Measurements from ENCODE around the gene HNRNPF.

- no peak for TF ChIP-seq TCF7L2 (IDR thresholded peaks at IDR 0.05; ENCODE audit: borderline replicate concordance, extremely low read depth, insufficient read depth, insufficient read length)
- TF ChIP-seq CTCF (IDR thresholded peaks at IDR 0.05 in 2 of 3, conservative IDR thresholded peaks at IDR 0.05 in 1 of 3; ENCODE audit: borderline replicate concordance in 1 of 3, insufficient read depth in 1 of 3, low read depth in 2 of 3, low read length in 2 of 3) = no peak
- TF ChIP-seq MAX (IDR thresholded peaks at IDR 0.05) = no peak
These were observed 11.0 kb upstream of the HNRNPF start for GRCh38 chr10:43419997-43420368.
